GM21526 (cell line): ENCODE results near the gene SYTL4.
"Not testable (repeated sequence)": the region's sequence is repeated elsewhere in the genome, so short reads cannot be mapped to it uniquely, and the experiment has no call there.

Experiments
- ATAC-seq: cut with Tn5 transposase; IDR thresholded peaks from one replicate; pipeline ENCODE4 v1.9.1; 2021; ENCODE audit warnings: moderate library complexity; ENCODE audit not compliant: unreplicated experiment, low FRiP score

SYTL4 gene

DNA sequence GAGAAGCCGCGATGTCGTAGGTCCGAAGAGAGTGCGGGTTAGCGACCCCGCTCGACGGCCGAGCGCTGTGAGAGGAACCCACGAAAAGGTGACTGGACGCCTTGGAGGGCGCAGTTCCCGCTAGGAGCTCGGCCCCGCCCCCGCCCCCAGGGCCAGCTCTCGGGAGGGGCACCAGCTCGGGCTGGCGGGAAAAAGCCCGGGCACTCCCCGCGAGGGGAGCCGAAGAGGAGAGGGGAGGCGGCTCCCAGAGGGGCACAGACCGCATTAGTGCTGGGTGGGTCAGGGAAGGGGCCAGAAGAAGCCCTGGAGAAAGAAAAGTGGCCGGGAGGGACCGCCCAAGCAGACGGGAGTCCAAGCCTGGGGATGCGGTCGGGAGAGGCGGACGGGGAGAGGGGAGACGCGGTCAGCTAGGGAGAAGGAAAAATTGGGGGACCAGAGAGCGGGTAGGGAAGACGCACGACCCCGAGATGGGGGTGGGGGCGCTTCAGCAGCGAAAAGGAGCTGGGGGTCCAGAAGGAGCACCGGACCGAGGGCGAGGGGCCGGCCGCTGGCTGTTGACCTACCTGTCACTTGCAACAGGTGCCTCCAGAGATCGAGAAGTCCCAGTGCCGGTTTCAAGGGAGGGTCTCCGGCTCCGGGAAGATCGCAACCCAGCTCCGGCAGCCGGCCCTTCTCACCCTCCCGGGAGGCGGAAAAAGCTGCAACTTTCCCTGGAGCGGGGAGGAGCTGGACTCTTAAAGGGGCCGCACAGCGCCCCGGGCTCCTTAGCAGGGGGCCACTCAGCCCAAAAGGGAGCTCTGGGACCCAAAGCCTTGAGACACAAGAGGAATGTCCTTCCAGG lies at the start of gene SYTL4:
SYTL4 (minus strand) TSS at position 681 of the 841 bp plus-strand sequence. CDS start 30,084 bp downstream, outside the sequence.
- ATAC-seq, result no peak

DNA sequence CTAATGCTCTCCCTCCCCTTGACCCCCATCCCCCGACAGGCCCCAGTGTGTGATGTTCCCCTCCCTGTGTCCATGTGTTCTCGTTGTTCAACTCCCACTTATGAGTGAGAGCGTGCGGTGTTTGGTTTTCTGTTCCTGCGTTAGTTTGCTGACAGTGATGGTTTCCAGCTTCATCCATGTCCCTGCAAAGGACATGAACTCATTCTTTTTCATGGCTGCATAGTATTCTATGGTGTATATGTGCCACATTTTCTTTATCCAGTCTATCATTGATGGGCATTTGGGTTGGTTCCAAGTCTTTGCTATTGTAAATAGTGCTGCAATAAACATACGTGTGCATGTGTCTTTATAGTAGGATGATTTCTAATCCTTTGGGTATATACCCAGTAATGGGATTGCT lies 37.5 kb upstream of the SYTL4 start:
- ATAC-seq, result not testable (repeated sequence)

DNA sequence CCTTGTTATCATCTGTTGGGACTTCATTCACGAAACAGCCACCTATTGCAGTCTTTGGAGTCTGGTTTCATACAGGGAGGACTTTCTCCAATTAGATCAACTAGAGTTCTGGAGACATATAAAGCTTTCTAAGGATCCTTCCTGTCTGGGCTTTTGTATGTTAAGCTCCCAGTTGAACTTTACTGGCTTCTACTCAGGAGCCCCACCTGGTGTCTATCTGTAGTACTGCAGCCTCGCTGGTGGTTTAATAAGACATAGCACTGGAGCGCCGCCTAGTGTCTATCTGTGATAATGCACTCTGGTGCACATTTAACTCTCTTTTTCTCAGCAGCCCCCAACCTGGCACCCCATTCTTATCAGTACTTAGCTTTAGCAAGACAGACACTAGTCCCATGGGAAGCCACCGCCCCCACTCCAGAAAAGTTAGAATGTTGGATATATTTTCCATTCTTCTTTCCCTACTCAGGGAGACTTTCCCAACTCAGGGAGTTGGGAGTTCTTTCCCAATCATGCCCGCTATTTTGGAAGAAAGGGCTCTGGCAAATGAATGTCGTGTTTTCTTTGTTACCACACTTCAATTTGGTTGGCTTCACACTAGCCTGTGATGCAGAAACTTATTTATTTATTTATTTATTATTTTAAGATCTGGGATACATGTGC lies 36.9 kb upstream of the SYTL4 start:
- ATAC-seq, result no peak

DNA sequence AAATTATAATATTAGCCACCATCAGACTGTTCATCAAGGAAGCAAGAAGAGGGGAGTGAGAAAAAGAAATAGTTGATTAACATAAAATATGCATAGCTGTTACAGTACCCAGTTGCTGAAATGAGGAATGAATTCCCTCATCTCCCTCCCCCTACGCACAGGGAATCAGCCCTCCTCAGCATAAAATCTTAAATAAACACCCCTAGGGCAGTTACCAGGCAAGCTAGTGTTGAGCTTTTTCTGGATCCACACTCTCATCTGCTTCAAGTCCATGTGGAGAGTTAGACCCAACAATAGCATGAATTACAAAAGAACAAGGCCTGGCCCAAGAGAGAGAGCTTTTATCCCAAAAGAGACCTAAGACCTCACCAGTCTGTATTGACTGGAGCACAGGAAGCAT lies 19.0 kb upstream of the SYTL4 start:
- ATAC-seq, result no peak

DNA sequence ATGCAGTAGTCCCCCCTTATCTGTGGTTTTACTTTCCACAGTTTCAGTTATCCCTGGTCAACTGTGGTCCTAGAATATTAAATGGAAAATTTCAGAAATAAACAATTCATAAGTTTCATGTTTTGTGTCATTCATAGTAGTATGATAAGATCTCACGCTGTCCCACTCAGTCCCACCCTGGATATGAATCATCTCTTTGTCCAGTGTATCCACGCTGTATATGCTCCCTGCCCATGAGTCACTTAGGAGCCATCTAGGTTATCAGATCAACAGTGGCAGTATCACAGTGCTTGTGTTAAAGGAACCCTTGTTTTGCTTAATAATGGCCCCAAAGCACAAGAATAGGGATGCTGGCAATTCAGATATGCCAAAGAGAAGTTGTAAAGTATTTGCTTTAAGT lies 16.2 kb upstream of the SYTL4 start:
- ATAC-seq, result no peak

DNA sequence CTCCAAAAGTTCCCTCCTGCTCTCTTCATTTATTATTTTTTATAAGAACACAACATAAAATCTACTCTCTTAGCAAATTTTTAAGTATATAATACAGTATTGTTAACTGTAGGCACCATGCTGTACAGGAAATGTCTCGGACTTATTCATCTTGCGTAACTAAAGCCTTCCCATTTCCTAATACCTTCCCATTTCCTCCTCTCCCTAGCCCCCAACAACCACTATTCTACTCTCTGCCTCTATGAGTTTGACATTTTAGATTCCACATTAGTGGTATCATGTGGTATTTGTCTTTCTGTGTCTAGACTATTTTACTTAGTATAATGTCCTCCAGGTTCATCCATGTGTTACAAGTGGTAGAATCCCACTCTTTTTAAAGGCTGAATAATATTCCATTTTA lies 15.8 kb upstream of the SYTL4 start:
- no peak for ATAC-seq

DNA sequence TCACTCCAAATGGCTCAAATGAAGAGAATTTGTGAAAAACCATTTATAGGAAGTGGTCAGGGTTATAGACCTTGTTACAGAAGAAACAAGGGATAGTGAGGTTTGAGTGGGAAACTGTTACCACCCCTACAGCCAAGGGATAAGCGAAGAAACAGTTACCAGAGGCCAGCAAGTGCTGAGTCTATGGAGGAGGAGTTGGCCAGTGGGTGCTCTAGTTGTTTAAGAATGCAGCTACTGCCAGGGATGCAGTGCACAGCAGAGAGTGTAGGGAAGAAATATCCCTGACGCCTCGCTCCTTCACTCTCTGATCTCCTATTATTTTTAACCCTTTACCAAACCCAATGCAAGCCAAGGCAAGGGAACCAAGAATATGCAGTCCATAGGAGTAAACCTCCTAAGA lies 15.2 kb upstream of the SYTL4 start:
- ATAC-seq, result no peak

DNA sequence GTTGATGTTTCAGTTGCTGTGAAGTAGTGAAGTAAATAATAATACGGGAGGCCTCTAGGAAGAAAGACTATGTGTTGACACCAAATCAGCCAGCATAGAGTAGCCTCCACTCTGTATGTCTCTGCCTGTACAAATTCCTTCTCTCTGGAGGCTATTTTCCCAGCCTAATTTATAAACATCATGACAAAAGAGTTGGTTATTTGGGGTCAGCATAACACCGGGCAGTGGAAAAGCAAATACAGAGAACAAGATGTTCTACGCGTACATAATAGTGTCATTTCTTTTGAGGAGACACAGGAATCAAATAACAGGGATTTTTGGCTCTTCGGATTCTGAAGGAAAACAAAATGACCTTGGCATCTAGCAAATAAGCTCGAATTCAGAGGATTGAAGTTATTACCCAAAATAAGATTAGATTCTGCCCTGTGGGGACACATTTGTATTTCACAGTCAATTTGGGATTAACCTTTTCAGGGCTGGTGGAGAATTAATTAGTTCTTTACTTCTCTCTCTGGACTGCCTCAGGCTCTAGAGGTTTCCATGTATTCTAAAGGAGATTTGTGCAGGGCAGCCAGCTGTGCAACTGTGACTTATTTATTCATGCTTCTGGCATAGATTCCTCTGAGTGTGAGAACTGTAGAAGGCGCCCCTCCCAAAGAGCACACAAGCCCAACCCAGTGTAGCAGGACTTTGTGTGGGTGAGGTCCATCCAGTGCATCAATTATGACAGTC lies 14.1 kb upstream of the SYTL4 start:
- no peak for ATAC-seq

DNA sequence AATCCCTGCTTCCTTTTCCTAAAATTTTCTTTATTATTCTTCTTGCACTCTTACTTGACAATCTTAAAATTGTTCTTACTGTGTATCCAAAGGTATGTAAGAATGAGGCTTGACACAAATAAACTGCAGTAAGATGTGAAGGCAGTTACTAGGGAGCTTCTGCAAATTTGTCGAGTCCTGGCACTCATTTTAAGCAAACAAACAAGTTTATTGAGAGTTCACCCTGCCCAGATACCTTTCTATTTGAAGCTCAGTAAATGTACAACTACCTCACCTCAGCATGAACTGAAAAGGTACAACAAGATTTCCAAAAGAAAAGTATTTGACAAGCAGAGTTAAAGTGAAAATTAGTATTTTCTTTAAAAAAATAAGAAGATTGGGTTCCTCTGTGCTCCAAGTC lies 13.3 kb upstream of the SYTL4 start:
- ATAC-seq, result no peak

DNA sequence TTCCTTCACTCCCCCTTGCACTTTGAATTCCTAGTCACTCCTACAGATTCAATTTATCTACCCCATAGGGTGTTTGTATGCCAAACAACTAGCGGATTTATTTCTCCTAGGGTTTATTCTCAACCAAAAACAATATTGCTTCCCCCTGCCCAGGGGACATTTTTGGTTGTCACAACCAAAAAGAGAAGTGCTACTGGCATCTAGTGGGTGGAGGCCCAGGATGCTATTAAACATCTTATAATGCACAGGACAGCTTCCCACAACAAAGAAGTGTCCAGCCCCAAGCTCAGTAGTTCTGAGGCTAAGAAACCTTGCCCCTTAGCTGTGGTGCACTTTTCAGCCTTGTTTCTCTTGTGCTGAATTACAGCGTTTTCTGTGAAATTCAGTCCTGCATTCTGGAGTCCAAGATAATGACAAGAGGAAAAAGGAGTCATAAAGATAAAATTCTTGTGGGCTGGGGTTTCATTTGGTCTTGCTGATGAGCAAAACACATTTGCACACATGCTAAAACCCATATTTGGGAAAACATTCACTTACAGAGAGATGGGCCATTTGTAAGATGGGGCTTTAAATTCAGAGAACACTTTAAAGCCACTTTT lies 11.2 kb upstream of the SYTL4 start:
- no peak for ATAC-seq

DNA sequence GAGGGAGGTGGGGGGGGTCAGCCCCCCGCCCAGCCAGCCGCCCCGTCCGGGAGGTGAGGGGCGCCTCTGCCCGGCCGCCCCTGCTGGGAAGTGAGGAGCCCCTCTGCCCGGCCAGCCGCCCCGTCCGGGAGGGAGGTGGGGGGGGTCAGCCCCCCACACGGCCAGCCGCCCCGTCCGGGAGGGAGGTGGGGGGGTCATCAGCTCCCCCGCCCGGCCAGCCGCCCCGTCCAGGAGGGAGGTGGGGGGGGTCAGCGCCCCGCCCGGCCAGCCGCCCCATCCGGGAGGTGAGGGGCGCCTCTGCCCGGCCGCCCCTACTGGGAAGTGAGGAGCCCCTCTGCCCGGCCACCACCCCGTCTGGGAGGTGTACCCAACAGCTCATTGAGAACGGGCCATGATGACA lies 7.9 kb downstream of the SYTL4 start:
- ATAC-seq, result not testable (repeated sequence)

DNA sequence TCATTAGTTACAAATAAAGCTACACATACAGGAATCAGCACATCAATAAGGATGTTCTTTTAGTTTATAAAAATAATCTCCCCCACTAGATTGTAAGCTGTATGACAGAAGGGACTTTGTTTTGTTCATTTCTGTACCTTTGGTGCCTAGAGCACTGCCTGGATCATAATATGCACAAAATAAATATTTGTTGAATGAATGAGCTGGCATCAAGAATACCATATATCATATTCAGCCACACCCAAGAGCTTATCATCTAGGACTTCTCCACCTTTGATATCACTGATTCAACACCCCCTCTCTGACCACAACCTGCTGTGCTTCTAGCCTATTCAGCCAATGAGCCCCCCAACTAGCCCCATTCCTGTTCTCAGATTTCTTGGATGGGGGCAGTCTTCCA lies 10.6 kb downstream of the SYTL4 start:
- ATAC-seq, result no peak

DNA sequence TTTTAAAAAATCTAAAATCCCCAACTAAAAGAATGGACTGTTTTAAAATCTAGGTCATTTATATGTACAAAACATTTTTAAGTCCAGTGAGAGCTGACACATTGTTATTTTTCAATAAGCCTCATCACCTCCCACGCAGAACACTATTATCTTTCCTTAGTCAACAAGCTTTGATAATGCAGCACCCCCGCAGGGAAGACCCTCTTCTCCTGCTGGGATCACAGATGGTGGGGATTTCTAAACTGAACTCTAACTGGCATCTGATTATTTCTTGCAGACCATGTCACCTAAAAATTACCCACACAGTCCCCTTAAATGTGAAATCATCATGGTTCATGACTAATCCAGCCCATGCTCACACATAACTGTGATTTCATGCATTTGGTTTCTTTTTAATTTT lies 11.6 kb downstream of the SYTL4 start:
- no peak for ATAC-seq

DNA sequence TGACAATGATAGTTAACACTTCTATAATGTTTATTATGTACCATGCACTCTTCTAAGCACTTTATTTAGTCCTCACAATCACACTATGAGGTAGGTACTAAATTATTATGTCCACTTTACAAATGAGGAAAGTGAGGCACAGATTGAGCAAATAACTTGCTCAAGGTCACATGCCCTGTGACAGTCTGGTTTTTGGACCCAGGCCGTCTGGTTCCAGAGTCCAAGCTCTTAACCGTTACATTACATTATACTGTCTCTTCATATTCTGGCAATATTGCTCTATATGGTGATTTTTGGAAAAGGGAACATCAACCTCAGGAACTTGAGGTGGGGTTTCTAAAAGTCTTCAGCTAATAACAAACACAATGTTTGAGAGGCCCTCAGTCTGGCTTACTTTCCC lies 12.8 kb downstream of the SYTL4 start:
- no peak for ATAC-seq

DNA sequence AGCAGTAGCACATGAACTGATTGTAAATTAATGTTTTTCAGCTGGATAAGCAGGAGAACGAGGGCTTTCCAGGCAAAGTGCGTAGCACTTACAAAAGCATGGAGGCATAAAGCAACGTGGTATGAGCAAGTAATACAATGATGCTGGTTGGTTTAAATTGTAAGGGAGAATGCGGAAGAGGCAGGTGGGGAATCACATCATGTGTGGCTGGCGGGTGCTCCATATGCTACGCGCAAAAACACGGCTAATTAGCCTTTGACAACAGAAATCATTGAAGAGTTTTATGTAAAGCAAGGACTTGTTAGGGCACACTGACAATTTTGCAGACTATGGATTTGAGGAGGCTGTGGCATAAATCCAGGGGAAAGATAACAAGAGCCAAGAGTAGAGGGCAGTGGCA lies 14.6 kb downstream of the SYTL4 start:
- no peak for ATAC-seq

DNA sequence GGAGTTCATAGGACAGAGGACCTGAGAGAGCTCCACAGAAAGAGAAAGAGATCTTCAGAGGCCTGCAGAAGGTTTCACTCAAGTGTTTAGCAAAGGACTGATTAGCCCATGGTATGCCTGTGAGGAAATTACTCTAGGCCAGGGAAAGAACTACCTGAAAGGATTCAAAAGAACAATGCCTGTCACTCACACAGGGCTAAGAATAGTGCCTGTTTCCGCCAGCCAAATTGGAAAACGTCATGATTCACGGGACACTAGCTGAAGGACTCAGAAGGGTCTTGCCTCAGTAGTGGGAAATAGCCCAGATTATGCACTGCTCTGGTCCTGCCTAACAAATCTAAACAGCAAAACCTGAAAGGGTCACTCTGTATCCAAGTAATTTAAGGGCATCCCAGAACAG lies 21.1 kb downstream of the SYTL4 start:
- ATAC-seq, result no peak

DNA sequence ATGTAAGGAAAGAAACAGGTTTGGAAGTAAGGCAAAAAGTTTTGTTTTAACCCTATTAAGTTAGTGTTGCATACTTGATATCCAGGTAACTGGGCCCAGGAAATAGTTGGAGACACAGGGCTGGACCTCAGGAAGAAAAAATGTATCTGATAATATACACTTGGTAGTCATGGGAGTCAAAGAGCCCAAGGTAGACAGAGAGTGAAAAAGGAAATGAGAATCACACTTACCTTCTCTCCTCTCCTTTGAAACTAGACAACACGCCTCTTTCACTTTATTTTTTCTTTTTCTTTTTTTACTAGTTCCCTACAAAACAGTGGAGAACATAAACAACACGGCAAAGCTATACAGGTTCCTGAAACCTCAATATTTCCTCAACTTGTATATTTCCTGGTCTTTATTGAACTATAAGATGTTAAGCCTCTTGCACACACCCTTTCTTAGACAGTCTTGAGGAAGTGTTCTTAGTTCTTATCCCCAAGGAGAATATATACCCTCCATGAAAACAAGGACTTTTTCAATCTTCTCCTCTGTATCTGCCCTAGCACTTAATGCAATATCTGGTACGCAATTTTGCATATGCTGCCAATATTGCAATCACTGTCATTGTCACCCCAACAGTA lies 27.2 kb downstream of the SYTL4 start:
- no peak for ATAC-seq

DNA sequence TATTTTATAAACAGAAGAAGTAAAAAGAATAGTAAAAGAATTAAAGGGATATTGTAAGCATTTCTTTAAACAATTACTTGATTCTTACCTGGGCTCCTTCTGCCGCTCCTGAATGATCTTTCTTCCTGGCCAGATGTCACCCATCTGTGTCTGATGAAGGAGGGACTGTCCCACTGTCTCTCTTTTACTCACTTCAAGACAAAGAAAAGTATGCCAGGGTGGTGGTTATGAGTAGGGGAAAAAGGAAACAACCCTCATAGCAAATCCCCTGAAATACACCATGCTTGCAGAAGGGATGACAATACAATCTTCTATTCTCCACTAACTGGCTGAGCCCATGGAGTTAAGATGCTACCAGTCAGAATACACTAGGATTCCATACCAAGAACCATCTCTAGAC lies 31.1 kb downstream of the SYTL4 start:
- no peak for ATAC-seq

DNA sequence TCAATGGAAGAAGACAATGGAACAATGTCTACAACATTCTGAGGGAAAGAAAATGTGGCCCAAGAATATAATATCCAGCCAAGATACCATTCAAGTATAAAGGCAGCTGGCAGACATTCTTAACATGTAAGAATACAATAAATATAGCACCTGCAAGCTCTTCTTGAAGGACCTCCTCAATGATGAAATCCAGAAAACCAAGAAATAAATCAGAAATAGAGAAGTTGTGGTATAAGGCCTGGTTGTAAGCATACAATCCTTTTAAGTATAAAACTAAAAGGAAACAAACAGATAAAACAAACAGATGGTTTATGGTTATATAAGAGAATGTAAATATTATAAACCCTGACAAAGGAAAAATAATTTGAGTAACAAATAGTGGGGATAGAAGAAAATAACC lies 33.4 kb downstream of the SYTL4 start:
- no peak for ATAC-seq

DNA sequence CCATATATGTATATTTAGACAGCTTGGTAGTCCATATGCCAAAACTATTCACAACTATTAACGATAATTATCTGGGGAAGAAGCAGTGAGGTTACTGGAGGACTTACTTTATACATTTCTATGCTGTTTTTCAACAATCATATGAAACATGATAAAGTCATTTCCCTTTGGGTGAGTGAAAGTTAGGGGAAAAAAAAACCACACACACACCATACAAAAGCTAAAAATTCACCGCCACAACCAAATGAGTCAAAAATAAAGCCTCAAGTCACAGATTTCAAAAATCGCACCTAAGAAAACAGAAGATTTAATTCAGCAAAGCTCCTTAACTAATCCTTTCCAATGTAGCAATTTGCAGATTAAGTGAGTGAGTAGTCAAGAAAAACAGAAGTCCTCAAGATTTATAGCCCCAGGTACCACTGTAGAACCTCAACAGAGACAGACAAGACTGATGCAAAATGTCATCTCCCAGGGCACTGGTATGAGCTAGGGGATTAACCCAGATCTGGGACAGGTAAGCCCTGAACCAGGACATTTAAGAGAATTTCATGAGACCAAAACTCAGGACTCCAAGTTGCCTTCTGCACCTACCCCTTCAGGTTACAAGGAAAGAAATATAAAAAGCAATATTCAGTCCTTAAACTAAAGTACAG lies 35.1 kb downstream of the SYTL4 start:
- no peak for ATAC-seq
